Panc1 (cell line): Measurements from ENCODE around the gene HCRT.

Source experiments
- POLR2AphosphoS5 ChIP-seq: IDR thresholded peaks from 2 replicates; pipeline ENCODE4 v1.6.1; 2012; ENCODE audit warnings: mild to moderate bottlenecking, low read depth, low read length, moderate library complexity
- SIN3A ChIP-seq: IDR thresholded peaks from 2 replicates; pipeline ENCODE4 v1.6.1; 2012; ENCODE audit warnings: low read depth, mild to moderate bottlenecking, low read length, moderate library complexity, borderline replicate concordance; ENCODE audit not compliant: insufficient read depth
- TCF7L2 ChIP-seq: IDR thresholded peaks from 2 replicates; pipeline ENCODE4 v1.6.1; 2011; ENCODE audit warnings: mild to moderate bottlenecking, low read depth, low read length, inconsistent platforms
- TF ChIP-seq, protein P1 (sequence below): fragments of 450-650 bp; IDR thresholded peaks from 2 replicates; pipeline ENCODE4 v1.5.1; 2017; ENCODE audit warnings: mild to moderate bottlenecking
- TF ChIP-seq, protein P2 (sequence below), 2 experiments: IDR thresholded peaks; 2 replicates each; pipeline ENCODE4 v1.6.1; 2011 to 2012; ENCODE audit warnings: low read depth in 2 of 2, control low read depth in 1 of 2, low read length in 1 of 2, mild to moderate bottlenecking in 1 of 2, moderate library complexity in 1 of 2; ENCODE audit not compliant: insufficient read depth in 1 of 2

DNA sequence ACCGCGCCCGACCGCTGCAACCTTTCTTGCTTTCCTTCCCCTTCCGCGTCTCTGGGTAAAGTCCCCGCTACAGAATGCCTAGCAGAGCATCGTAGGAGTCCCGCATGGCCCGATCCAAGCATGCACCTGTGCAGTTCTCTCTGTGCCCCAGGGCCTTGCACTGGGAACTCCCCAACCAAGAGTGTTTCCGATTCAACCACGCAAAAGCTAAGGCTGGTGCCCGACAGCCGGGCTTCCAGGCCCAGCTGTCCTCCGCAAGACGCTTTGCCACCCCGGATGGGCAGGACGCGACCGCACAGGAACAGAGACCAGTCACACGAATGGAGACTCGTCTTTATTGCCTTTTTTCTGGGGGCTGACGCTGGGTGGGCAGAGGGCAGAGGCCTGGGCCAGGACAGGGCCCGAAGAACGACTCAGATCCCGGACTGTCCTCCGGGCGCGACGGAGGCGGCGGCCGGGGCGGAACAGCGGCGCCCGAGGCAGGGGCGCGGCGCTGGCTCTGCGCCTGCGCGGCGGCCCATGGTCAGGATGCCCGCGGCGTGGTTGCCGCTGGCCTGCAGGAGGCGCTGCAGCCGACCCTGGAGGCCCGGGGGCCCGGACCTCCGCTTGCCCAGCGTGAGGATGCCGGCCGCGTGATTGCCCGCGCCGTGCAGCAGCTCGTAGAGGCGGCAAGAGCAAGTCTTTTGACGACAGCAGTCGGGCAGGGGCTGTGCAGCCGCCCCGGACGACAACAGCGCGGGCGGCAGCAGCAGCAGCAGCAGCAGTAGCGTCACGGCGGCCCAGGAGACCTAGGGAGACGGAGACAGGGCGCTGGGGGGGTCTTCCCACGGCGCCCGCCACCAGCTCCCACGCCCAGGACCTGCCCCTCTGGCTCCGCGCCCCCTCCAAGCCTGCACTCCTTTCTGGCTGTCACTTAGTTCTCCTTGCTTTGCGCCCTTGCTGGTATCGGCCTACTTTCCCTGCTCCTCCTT, 1.2 kb downstream of the HCRT start:
- TF ChIP-seq, protein P1, sequence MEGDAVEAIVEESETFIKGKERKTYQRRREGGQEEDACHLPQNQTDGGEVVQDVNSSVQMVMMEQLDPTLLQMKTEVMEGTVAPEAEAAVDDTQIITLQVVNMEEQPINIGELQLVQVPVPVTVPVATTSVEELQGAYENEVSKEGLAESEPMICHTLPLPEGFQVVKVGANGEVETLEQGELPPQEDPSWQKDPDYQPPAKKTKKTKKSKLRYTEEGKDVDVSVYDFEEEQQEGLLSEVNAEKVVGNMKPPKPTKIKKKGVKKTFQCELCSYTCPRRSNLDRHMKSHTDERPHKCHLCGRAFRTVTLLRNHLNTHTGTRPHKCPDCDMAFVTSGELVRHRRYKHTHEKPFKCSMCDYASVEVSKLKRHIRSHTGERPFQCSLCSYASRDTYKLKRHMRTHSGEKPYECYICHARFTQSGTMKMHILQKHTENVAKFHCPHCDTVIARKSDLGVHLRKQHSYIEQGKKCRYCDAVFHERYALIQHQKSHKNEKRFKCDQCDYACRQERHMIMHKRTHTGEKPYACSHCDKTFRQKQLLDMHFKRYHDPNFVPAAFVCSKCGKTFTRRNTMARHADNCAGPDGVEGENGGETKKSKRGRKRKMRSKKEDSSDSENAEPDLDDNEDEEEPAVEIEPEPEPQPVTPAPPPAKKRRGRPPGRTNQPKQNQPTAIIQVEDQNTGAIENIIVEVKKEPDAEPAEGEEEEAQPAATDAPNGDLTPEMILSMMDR, result peak; percentile 89
- TF ChIP-seq SIN3A (no peak), POLR2AphosphoS5 (no peak), TCF7L2 (no peak)
- TF ChIP-seq, protein P2, sequence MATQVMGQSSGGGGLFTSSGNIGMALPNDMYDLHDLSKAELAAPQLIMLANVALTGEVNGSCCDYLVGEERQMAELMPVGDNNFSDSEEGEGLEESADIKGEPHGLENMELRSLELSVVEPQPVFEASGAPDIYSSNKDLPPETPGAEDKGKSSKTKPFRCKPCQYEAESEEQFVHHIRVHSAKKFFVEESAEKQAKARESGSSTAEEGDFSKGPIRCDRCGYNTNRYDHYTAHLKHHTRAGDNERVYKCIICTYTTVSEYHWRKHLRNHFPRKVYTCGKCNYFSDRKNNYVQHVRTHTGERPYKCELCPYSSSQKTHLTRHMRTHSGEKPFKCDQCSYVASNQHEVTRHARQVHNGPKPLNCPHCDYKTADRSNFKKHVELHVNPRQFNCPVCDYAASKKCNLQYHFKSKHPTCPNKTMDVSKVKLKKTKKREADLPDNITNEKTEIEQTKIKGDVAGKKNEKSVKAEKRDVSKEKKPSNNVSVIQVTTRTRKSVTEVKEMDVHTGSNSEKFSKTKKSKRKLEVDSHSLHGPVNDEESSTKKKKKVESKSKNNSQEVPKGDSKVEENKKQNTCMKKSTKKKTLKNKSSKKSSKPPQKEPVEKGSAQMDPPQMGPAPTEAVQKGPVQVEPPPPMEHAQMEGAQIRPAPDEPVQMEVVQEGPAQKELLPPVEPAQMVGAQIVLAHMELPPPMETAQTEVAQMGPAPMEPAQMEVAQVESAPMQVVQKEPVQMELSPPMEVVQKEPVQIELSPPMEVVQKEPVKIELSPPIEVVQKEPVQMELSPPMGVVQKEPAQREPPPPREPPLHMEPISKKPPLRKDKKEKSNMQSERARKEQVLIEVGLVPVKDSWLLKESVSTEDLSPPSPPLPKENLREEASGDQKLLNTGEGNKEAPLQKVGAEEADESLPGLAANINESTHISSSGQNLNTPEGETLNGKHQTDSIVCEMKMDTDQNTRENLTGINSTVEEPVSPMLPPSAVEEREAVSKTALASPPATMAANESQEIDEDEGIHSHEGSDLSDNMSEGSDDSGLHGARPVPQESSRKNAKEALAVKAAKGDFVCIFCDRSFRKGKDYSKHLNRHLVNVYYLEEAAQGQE (IDR thresholded peaks at IDR 0.05; ENCODE audit: insufficient read depth in 1 of 2, low read depth in 2 of 2, low read length in 1 of 2), result no peak
